Fibroblast of lung (primary cell): Measurements from ENCODE around the gene OR2M2. TPM values are rescaled to one million over a fixed set of nuclear protein-coding genes. Genes with fewer than 3 reads are reported as not detected.

Experiments used
- DNase-seq, 2 donors: peaks; one replicate each; pipeline versions ENCODE4 v3.0.0 to v3.0.0-alpha.2; 2010; ENCODE audit warnings: low read depth in 2 of 2
- H2AFZ ChIP-seq: 2 replicates; pipeline ENCODE4 v1.5.1; 2012; ENCODE audit warnings: low read length, control low read depth, inconsistent platforms
- H3K27ac ChIP-seq: 2 replicates; pipeline ENCODE4 v1.5.1; 2011; ENCODE audit warnings: low read length, control low read depth; ENCODE audit not compliant: insufficient read depth
- H3K27me3 ChIP-seq: 2 replicates; pipeline ENCODE4 v1.5.1; 2011; ENCODE audit warnings: mild to moderate bottlenecking, low read length; ENCODE audit not compliant: control insufficient read depth, insufficient read depth
- H3K36me3 ChIP-seq: 2 replicates; pipeline ENCODE4 v1.5.1; 2011; ENCODE audit warnings: low read length; ENCODE audit not compliant: control insufficient read depth, insufficient read depth
- H3K4me1 ChIP-seq: 2 replicates; pipeline ENCODE4 v1.5.1; 2011; ENCODE audit warnings: low read length; ENCODE audit not compliant: control insufficient read depth, insufficient read depth; ENCODE audit errors: extremely low read depth
- H3K4me2 ChIP-seq: 2 replicates; pipeline ENCODE4 v1.5.1; 2011; ENCODE audit warnings: low read length, control low read depth; ENCODE audit not compliant: insufficient read depth; ENCODE audit errors: extremely low read depth
- H3K4me3 ChIP-seq, 4 experiments: fragments of 200-600 bp in 1 of 4; sonication (generic) in 1 of 4; replicated peaks in 1 of 4; 2 replicates each; pipeline ENCODE4 v1.5.1; 2011 to 2016; ENCODE audit warnings: low read length in 4 of 4, low read depth in 3 of 4, mild to moderate bottlenecking in 3 of 4, control low read depth in 2 of 4, inconsistent platforms in 1 of 4, mixed read lengths in 1 of 4; ENCODE audit not compliant: insufficient read depth in 1 of 4; ENCODE audit errors: control extremely low read depth in 1 of 4
- H3K79me2 ChIP-seq: 2 replicates; pipeline ENCODE4 v1.5.1; 2012; ENCODE audit warnings: mild to moderate bottlenecking, low read length, inconsistent platforms; ENCODE audit not compliant: control insufficient read depth, insufficient read depth
- H3K9ac ChIP-seq: 2 replicates; pipeline ENCODE4 v1.5.1; 2011; ENCODE audit warnings: mild to moderate bottlenecking, low read length, control low read depth; ENCODE audit not compliant: insufficient read depth
- H3K9me3 ChIP-seq: 2 replicates; pipeline ENCODE4 v1.5.1; 2012; ENCODE audit warnings: low read depth, low read length; ENCODE audit not compliant: control insufficient read depth, insufficient read depth
- H4K20me1 ChIP-seq: 2 replicates; pipeline ENCODE4 v1.5.1; 2011; ENCODE audit warnings: low read length; ENCODE audit not compliant: control insufficient read depth, insufficient read depth; ENCODE audit errors: extremely low read depth
- CTCF ChIP-seq, 2 donors: IDR thresholded peaks in 1 of 2; conservative IDR thresholded peaks in 1 of 2; 1 replicate in 1 of 2; 2 replicates in 1 of 2; pipeline ENCODE4 v1.5.1; 2011 to 2012; ENCODE audit warnings: low read length in 2 of 2, control low read depth in 1 of 2, inconsistent platforms in 1 of 2, low read depth in 1 of 2, mild to moderate bottlenecking in 1 of 2
- EZH2 ChIP-seq: IDR thresholded peaks from 2 replicates; pipeline ENCODE4 v1.5.1; 2012; ENCODE audit warnings: low read length, control low read depth, mild to moderate bottlenecking; ENCODE audit errors: missing control alignments
- polyA minus RNA-seq: library from RNA; depleted of rRNA, polyadenylated mRNA; stranded (reverse); fragments of >200 nt; gene quantifications from 2 replicates; pipeline ENCODE4 v1.2.3, GENCODE V29; 2011; ENCODE audit warnings: low replicate concordance
- polyA plus RNA-seq, 2 donors: library from polyadenylated mRNA; depleted of rRNA in 1 of 2; stranded (reverse) in 1 of 2; unstranded in 1 of 2; fragments of >200 nt; gene quantifications; 2 replicates each; pipeline ENCODE4 v1.2.1, GENCODE V29; 2011 to 2012; ENCODE audit warnings: missing spikeins in 1 of 2
- total RNA-seq: library from RNA; depleted of rRNA; stranded (reverse); fragments of >200 nt; gene quantifications from 2 replicates; pipeline ENCODE4 v1.2.1, GENCODE V29; 2014

Gene OR2M2, protein sequence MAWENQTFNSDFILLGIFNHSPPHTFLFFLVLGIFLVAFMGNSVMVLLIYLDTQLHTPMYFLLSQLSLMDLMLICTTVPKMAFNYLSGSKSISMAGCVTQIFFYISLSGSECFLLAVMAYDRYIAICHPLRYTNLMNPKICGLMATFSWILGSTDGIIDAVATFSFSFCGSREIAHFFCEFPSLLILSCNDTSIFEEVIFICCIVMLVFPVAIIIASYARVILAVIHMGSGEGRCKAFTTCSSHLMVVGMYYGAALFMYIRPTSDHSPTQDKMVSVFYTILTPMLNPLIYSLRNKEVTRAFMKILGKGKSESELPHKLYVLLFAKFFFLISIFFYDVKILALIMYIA
- total RNA-seq (not detected in 2 replicates), polyA plus RNA-seq (not detected in 2 replicates), polyA minus RNA-seq (not detected in 2 replicates)
- polyA plus RNA-seq (2012): not detected in 2 replicates

DNA sequence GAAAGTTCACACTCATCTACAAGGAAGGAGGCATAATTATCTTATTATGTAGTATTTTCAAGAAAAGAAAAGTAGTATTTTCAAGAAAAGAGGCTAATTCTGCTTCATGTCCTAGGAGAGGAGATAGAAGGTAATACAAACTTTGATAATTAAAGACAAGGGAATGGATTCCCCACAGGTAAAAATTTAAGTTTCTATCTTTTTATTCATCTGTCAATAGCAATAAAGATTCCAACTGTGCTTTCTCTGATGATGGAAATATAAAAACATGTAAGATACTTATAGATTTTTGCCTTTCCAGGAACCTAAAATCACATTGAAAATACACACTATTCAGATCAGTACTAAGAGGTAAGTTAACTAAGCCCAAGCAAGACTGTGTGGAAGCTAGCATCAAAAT, at the start of gene OR2M2:
Gene OR2M2, plus strand, starts transcription at position 301 of the 400 bp plus-strand sequence. CDS start 5,165 bp downstream, outside the sequence.
- Histone ChIP-seq H3K4me1 (no peaks in the 10 kb centered on the region), H3K27me3 (no peaks in the 10 kb centered on the region), H3K4me2 (no peak within 1 kb of the TSS), H3K79me2 (no peaks in the 10 kb centered on the region), H3K9ac (no peak within 1 kb of the TSS), H2AFZ (no peak within 1 kb of the TSS), H3K27ac (no peak within 1 kb of the TSS), H3K4me3 (no peak within 1 kb of the TSS), H3K36me3 (no peaks in the 10 kb centered on the region), H3K9me3 (no peaks in the 10 kb centered on the region), H4K20me1 (no peaks in the 10 kb centered on the region)
- TF ChIP-seq CTCF (conservative IDR thresholded peaks at IDR 0.05 in 1 of 2, IDR thresholded peaks at IDR 0.05 in 1 of 2; ENCODE audit: low read depth in 1 of 2, low read length in 2 of 2) (no peak), EZH2 (no peak)
- DNase-seq: no peak

GRCh38 chr1:248127653-248128052, 47.0 kb upstream of the OR2M2 start:
- Histone ChIP-seq H3K27ac (no peak overlapping the region), H3K36me3 (no peaks in the 10 kb centered on the region), H3K9me3 (no peaks in the 10 kb centered on the region), H3K4me1 (no peaks in the 10 kb centered on the region), H3K4me2 (no peak overlapping the region), H3K9ac (no peak overlapping the region), H3K27me3 (no peaks in the 10 kb centered on the region), H3K4me3 (no peak overlapping the region), H3K79me2 (no peaks in the 10 kb centered on the region), H4K20me1 (no peaks in the 10 kb centered on the region), H2AFZ (no peak overlapping the region)
- DNase-seq: no peak
- TF ChIP-seq EZH2 (no peak), CTCF (conservative IDR thresholded peaks at IDR 0.05 in 1 of 2, IDR thresholded peaks at IDR 0.05 in 1 of 2; ENCODE audit: low read depth in 1 of 2, low read length in 2 of 2) (no peak)

- TF ChIP-seq CTCF (conservative IDR thresholded peaks at IDR 0.05 in 1 of 2, IDR thresholded peaks at IDR 0.05 in 1 of 2; ENCODE audit: low read depth in 1 of 2, low read length in 2 of 2) (no peak), EZH2 (no peak)
- no peak overlapping the region for H2AFZ ChIP-seq
- no peaks in the 10 kb centered on the region for H3K36me3 ChIP-seq
- no peak overlapping the region for H3K4me3 ChIP-seq
- H3K27me3 ChIP-seq: no peaks in the 10 kb centered on the region
- no peak overlapping the region for H3K9ac ChIP-seq
- no peaks in the 10 kb centered on the region for H3K9me3 ChIP-seq
- no peak overlapping the region for H3K27ac ChIP-seq
- H4K20me1 ChIP-seq: no peaks in the 10 kb centered on the region
- no peaks in the 10 kb centered on the region for H3K79me2 ChIP-seq
- no peaks in the 10 kb centered on the region for H3K4me1 ChIP-seq
- no peak for DNase-seq
- no peak overlapping the region for H3K4me2 ChIP-seq
Observed at GRCh38 chr1:248136811-248137210, 37.8 kb upstream of the OR2M2 start.
